HepG2 (cell line): Measurements from ENCODE around the gene HS3ST5. TPM values are rescaled to one million over a fixed set of nuclear protein-coding genes. Genes with fewer than 3 reads are reported as not detected.

Source experiments
- E2F1 ChIP-seq: sonication (generic); formaldehyde crosslinking; IDR thresholded peaks from 2 replicates; pipeline ENCODE4 v1.5.0; 2020; ENCODE audit warnings: missing genetic modification reagents
- ETS1 ChIP-seq: sonication (generic); formaldehyde crosslinking; IDR thresholded peaks from 2 replicates; pipeline ENCODE4 v1.4.0; 2020; ENCODE audit warnings: missing genetic modification reagents
- FLYWCH1 ChIP-seq: sonication (generic); formaldehyde crosslinking; IDR thresholded peaks from 2 replicates; pipeline ENCODE4 v1.8.1; 2023; ENCODE audit warnings: mild to moderate bottlenecking, missing genetic modification reagents
- FOXK1 ChIP-seq: sonication (generic); formaldehyde crosslinking; IDR thresholded peaks from 2 replicates; pipeline ENCODE4 v1.4.0; 2020; ENCODE audit warnings: low read depth, missing genetic modification reagents, borderline replicate concordance
- FOXO1 ChIP-seq: sonication (generic); formaldehyde crosslinking; IDR thresholded peaks from 2 replicates; pipeline ENCODE4 v1.4.0; 2020; ENCODE audit warnings: missing genetic modification reagents
- KDM2A ChIP-seq: sonication (generic); formaldehyde crosslinking; IDR thresholded peaks from 2 replicates; pipeline ENCODE4 v1.4.0; 2020; ENCODE audit warnings: low read depth, missing genetic modification reagents, borderline replicate concordance
- MAZ ChIP-seq, 2 experiments: sonication (generic) in 1 of 2; formaldehyde crosslinking in 1 of 2; IDR thresholded peaks; 2 replicates each; pipeline versions ENCODE4 v1.5.0 to v1.6.1; 2012 to 2020; ENCODE audit warnings: low read depth in 2 of 2, mild to moderate bottlenecking in 2 of 2, borderline replicate concordance in 1 of 2, improper control_type of control experiment in 1 of 2, low read length in 1 of 2, missing genetic modification reagents in 1 of 2, moderate library complexity in 1 of 2
- MLXIP ChIP-seq: sonication (generic); formaldehyde crosslinking; IDR thresholded peaks from 2 replicates; pipeline ENCODE4 v1.9.0; 2021; ENCODE audit warnings: missing genetic modification reagents, borderline replicate concordance
- NR2F1 ChIP-seq, 2 experiments: fragments of 450-650 bp in 1 of 2; formaldehyde crosslinking in 1 of 2; IDR thresholded peaks; 2 replicates each; pipeline versions ENCODE4 v1.5.0 to v1.6.1; 2016 to 2020; ENCODE audit warnings: mild to moderate bottlenecking in 1 of 2, missing compliant biosample characterization in 1 of 2, missing genetic modification reagents in 1 of 2, moderate library complexity in 1 of 2
- REXO4 ChIP-seq: sonication (generic); formaldehyde crosslinking; IDR thresholded peaks from 2 replicates; pipeline ENCODE4 v1.8.0; 2022; ENCODE audit warnings: missing genetic modification reagents, mild to moderate bottlenecking, borderline replicate concordance
- ZBTB42 ChIP-seq: sonication (generic); formaldehyde crosslinking; IDR thresholded peaks from 2 replicates; pipeline ENCODE4 v1.5.0; 2020; ENCODE audit warnings: mild to moderate bottlenecking, missing genetic modification reagents
- ZFP90 ChIP-seq: sonication (generic); formaldehyde crosslinking; IDR thresholded peaks from 2 replicates; pipeline ENCODE4 v1.8.0; 2022; ENCODE audit warnings: missing genetic modification reagents, mild to moderate bottlenecking, inconsistent platforms, borderline replicate concordance
- ZNF550 ChIP-seq: sonication (generic); formaldehyde crosslinking; IDR thresholded peaks from 2 replicates; pipeline ENCODE4 v1.4.0; 2020; ENCODE audit warnings: mild to moderate bottlenecking, missing genetic modification reagents, borderline replicate concordance
- ZNF773 ChIP-seq: sonication (generic); formaldehyde crosslinking; IDR thresholded peaks from 2 replicates; pipeline ENCODE4 v1.4.0; 2020; ENCODE audit warnings: missing genetic modification reagents, borderline replicate concordance
- ZNF800 ChIP-seq: sonication (generic); formaldehyde crosslinking; IDR thresholded peaks from 2 replicates; pipeline ENCODE4 v1.4.0; 2020; ENCODE audit warnings: missing genetic modification reagents
- polyA plus RNA-seq, 8 experiments: library from polyadenylated mRNA; depleted of rRNA in 3 of 8; stranded (reverse) in 7 of 8; unstranded in 1 of 8; fragments of >200 nt; fragmentation: Illumina TruSeq in 4 of 8; extraction: Trizol in 4 of 8; gene quantifications; 2 replicates each; pipeline versions ENCODE4 v1.2.1 to v1.2.3, GENCODE V29; 2011 to 2016; ENCODE audit warnings: low read depth in 4 of 8, missing spikeins in 1 of 8, mixed read lengths in 1 of 8; ENCODE audit not compliant: insufficient read depth in 1 of 8
- total RNA-seq, 5 experiments: library from RNA; depleted of rRNA; stranded (reverse); fragments of >200 nt; fragmentation: Illumina TruSeq; extraction: Trizol; gene quantifications; 2 replicates each; pipeline ENCODE4 v1.2.3, GENCODE V29; 2016; ENCODE audit warnings: low read depth in 1 of 5

Gene HS3ST5
- total and polyA plus RNA-seq, 2 of the 13 experiments (the other 11 are each of a cell fraction or from before 2014, with no cell fraction given) = 1.1 to 1.6 TPM

- no peak for TF ChIP-seq KDM2A (CRISPR knock-in tag)
- TF ChIP-seq FLYWCH1 (CRISPR knock-in tag) = no peak
- TF ChIP-seq FOXK1 = peak; percentile 14; the same call in 1 of the 2 replicates
- no peak for TF ChIP-seq E2F1 (CRISPR knock-in tag)
- no peak for TF ChIP-seq ZBTB42 (CRISPR knock-in tag)
- no peak for TF ChIP-seq MAZ (IDR thresholded peaks at IDR 0.05; ENCODE audit: borderline replicate concordance, low read depth, low read length)
- TF ChIP-seq MAZ (CRISPR knock-in tag; IDR thresholded peaks at IDR 0.05; ENCODE audit: low read depth) = no peak
- no peak for TF ChIP-seq REXO4
- TF ChIP-seq MLXIP (CRISPR knock-in tag) = no peak
- peak; percentile 80 for TF ChIP-seq FOXO1 (CRISPR knock-in tag)
- TF ChIP-seq ZFP90 (CRISPR knock-in tag) = no peak
- no peak for TF ChIP-seq ZNF550 (CRISPR knock-in tag)
- TF ChIP-seq ETS1 (CRISPR knock-in tag) = no peak
- TF ChIP-seq ZNF773 (CRISPR knock-in tag) = no peak
- TF ChIP-seq ZNF800 (CRISPR knock-in tag) = no peak
- peak; percentile 58 to 62; a peak in 3 of 4 replicates for TF ChIP-seq NR2F1 (CRISPR knock-in tag; IDR thresholded peaks at IDR 0.05)
These were observed 197.7 kb downstream of the HS3ST5 start (continued) for GRCh38 chr6:114144887-114145851.
